GM12872 (cell line): ENCODE data around the gene RICTOR.

Experiments used
- TF ChIP-seq, protein P1 (sequence below): IDR thresholded peaks from 3 replicates; pipeline ENCODE4 v1.5.1; 2011; ENCODE audit warnings: low read depth, mild to moderate bottlenecking, low read length, moderate library complexity; ENCODE audit not compliant: insufficient read depth

Gene RICTOR

DNA sequence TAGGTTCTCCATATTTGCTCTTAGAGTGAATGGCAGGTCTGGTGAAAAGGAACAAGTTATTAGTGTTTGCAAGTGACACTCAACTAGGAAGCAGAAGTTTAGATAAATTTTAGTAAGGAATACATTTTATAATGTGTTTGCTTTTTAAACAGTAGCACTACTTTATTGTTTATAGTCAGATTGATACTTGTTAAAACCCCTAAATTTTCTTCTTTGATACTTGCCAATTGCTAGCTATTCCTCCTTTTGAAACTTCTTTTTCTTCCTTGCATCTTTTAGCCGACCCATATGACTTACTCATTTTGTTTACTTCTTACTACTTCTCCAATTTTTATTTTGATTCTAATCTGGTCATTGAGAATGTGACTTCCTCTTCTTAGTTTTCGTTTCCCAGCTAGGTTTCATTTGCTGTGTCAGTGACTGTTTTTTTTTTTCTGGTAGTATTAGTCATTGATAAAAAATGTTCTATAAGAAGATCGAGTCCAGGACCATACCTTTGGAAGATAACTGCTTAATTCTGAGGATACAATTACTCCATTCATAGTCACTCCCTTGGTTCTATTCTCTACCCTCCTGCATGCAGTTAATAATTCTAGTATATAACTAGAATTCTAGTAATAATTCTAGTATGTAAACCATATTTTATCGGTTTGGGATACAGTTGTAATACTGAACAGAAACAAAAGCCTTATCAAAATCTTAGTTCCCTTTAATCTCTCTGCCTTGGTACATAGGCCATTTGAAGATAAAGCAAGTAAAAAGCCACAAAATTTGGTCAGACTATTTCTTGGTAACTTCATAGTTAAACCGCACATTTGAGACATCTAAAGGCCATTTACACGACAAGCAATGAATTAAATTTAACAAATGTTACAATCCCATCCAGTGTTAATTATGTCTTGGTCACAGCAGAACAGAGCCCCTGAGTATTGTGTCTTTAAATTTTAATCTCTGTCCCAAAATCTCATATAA lies 2.8 kb upstream of the RICTOR start:
- TF ChIP-seq, protein P1, sequence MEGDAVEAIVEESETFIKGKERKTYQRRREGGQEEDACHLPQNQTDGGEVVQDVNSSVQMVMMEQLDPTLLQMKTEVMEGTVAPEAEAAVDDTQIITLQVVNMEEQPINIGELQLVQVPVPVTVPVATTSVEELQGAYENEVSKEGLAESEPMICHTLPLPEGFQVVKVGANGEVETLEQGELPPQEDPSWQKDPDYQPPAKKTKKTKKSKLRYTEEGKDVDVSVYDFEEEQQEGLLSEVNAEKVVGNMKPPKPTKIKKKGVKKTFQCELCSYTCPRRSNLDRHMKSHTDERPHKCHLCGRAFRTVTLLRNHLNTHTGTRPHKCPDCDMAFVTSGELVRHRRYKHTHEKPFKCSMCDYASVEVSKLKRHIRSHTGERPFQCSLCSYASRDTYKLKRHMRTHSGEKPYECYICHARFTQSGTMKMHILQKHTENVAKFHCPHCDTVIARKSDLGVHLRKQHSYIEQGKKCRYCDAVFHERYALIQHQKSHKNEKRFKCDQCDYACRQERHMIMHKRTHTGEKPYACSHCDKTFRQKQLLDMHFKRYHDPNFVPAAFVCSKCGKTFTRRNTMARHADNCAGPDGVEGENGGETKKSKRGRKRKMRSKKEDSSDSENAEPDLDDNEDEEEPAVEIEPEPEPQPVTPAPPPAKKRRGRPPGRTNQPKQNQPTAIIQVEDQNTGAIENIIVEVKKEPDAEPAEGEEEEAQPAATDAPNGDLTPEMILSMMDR = no peak

DNA sequence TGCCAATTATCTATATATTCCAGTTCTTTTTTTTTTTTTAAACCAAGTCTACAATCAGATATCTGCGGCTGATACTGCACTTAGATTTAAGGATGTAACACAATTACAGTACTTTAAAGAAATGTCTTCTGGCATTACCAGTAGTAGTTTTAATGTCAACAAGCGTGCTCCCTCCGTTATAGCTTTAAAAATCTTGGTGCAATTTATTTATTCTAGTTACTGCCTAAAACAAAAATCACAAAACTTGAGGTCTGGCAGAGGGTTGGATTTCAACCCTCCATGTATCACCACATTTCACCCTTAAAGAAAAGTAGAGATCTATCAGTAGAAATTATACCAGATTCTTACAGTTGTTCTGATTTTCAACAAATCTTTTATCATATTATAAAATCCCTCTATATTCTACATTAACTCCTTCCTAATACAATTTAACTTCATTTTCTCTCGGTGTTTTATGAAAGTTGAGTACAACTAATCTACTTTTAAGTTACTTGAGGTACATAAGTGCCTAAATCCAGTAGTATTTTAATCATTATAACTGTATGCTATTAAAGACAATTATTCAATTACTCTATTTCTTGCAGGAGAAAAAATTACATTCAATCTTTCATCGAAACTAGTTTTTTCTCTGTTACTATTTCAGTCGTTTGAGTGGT lies 2.0 kb upstream of the RICTOR start:
- TF ChIP-seq, protein P1 = no peak

DNA sequence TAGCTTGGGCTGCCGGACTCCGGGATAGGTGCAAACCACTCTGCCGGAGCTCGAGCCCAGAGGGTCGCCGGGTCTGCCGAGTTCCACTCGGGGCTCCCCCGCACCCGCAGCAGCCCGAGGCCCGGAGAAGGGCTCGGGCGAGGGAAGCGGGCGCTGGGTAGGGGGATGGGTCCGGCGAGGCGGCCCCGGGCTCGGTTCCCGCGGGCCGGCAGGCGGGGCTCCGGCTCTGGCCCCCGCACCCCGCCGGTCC lies 507 bp downstream of the RICTOR start:
- TF ChIP-seq, protein P1 = no peak

DNA sequence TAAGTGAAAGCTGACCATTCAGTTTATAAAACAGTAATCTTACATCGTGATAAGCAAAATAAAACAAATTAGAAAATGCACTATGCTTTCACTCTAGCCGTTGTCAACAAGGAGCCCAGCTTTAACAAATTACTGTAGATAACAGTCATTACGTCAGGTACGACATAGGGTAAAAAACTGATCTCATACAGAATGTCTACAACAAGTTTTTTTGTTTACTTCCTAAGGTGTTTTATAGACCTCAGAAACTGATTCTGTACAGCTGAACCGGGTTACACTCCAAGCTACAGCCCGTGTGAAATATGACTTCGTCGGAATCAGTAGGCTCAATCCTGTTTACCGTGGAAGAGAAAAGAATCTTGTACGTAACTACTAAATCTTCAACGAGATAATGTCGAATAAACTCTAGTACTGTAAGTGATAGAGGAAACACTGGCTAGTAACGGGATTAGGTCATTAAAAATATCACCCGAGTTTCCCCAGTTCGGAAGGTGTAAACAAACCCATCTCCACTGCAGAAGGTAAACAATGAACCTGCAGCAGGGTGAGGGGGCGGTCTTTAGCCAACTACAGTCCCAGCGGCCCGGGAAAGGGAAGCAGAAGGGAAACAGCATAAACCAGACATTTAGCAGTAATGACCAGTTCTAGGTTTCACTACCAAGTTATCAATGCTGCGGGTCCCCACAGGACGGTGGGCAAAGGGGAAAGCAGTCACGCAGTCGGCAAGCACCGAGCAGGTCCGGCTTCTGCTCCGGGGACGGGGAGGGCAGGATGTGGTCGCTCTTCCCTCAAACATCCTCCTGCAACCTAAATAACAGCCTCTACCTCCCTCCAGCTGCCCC lies 1.1 kb downstream of the RICTOR start:
- TF ChIP-seq, protein P1 = 0 out of 3 replicates have a peak, but pooled peaks have one; percentile 4

DNA sequence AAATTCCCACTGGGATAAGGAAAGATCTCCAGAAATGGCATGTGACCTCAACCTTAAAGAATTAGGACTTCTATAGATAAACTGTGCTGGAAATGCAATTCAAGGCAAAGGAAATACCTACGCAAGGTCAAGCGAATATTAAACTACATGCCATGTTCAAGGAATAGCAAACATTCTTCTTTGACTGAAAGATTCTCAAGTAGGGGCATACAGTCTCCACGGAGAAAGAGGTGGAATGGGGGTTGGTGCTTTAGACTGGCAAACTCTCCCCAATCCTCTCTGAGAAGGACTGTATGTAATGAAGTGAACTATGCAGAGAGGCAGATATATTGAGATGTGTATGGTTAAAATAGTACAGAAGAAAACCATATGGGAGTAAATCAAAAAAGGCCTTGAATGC lies 6.1 kb downstream of the RICTOR start:
- TF ChIP-seq, protein P1 = no peak

DNA sequence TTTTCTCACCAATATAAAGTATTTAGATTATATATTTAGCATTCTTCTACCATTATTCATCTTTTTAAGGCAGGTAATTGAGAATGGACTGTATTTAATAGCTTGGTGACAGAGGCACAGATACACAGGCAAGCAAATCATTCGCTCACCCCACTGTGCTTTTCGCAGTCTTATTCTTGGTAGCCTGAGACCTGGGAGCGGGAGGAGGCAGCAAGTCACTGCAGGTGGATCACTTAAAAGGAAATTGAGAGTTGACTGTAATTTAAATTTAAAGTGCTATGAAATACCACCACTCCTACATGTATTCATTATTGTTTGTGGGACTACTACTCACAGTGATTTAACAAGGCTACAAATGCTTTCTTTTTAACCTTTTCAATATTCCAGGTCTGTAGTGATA lies 9.7 kb downstream of the RICTOR start:
- TF ChIP-seq, protein P1 = no peak

DNA sequence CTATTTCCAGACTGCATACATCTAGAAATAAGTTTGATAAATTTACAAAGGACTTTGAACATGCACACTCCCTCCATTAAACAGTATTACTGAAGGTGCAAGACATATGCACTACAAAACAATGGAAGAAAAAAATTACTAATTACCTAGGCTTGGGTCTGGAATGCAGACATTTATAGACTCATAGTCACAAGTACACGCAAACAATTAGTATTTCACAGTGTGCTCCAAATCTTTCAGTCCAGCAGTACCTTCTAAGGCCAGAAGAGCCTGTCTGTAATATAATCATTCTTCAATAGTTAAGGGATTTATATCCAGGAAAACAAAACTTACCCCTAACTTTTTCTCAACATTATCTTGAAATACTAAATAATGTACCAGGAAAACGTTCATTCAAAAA lies 11.2 kb downstream of the RICTOR start:
- TF ChIP-seq, protein P1 = no peak
